Stimulated activated CD8-positive, alpha-beta memory T cell treated with anti-CD3 and anti-CD28 coated beads, Interleukin-4, amount 100 ng/mL, for 24 hours (primary cell): ENCODE results near the gene TUNAR.

ENCODE experiments used
- DNase-seq: peaks from one replicate; pipeline ENCODE4 v3.0.0-alpha.2; 2020; ENCODE audit warnings: low read depth

Gene TUNAR

GRCh38 chr14:95876761-95877538, at the start of gene TUNAR:
TSS of gene TUNAR (plus strand) at chr14:95876832.
- DNase-seq, result no peak

DNA sequence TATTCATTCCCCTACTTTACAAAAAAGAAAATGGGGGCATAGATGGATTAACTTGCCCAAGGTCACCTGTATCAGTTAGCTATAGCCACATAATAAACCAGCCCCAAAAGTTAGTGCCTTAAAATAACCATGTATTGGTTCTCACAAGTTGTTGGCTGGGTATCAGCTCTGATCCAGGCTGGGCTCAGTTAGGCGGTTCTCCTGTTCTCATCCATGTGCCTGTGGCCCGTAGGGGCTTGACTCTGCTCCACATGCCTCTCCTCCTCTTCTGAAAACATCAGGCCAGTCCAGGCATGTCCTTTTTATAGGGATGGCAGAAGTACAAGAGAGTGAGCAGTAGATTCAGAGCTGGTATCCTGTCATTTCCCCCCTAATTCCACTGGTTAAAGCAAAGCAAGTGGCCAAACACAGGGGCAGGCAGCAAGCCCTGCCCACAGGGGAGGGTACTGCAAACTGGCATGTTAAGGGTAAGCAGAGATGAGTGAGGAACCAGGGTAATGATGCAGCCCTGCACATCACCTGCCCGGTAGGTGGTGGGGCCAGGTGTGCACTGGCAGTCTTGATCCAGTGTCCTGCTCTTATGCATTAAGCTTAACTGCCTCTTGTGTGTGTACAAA, 47.9 kb upstream of the TUNAR start:
- no peak for DNase-seq

GRCh38 chr14:95829321-95829720, 47.3 kb upstream of the TUNAR start:
- no peak for DNase-seq

- no peak for DNase-seq
Measured at GRCh38 chr14:95830386-95830785, 46.2 kb upstream of the TUNAR start.

- DNase-seq, result no peak
Measured at GRCh38 chr14:95831041-95831440, 45.6 kb upstream of the TUNAR start.

- no peak for DNase-seq
Measured at GRCh38 chr14:95831468-95831867, 45.2 kb upstream of the TUNAR start.

- no peak for DNase-seq
Measured at GRCh38 chr14:95832012-95832411, 44.6 kb upstream of the TUNAR start.

DNA sequence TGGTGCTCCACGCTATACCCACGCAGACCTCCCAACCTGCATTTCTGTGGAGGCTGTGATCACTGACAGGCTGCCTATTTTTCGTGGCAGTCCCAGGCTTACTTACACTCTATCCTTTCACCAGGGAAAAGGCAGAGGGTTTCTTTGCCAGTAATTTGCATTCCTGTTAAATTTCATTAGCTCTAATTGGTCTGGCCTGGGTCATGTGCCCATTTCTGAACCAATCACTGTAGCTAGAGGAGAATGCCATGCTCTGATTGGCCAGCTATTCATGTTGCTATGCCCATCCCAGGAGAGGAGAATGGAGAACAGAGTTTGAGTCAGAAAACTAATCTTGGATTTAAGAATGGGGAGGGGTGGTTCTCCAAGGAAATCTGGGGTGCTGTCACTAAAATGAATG, 43.2 kb upstream of the TUNAR start:
- no peak for DNase-seq

- DNase-seq, result no peak
Measured at GRCh38 chr14:95834496-95834895, 42.1 kb upstream of the TUNAR start.

GRCh38 chr14:95835121-95835730, 41.4 kb upstream of the TUNAR start:
- no peak for DNase-seq

- no peak for DNase-seq
Measured at GRCh38 chr14:95838862-95839261, 37.8 kb upstream of the TUNAR start.

DNA sequence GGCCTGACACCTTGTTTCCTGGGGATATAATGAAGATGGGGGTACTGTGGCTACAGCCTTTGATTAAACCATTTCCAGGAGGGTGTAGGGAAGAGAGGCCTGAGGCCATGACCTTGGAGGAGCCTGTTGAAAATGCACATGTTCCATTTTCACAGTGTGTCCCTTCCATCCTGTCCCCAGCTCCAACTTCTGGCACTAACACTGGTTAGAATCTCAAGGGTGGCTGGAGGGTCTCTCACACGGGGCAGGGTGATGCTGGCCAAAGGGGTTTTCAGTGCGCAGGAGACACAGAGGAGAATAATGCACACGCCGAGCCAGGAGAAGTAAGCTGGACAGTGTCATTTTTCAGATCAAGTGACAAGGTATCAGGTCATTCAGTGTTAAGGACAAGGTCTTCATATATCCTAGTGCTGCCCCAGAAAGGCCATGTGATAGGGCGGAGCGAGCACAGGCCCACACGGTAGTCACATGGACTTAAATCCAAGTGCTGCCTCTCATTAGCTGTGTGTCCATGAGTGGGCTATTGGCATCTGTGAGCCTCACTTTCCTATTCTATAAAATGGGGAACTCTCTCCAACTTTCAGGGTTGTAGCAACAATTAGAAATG, 36.4 kb upstream of the TUNAR start:
- no peak for DNase-seq

GRCh38 chr14:95841668-95842067, 35.0 kb upstream of the TUNAR start:
- no peak for DNase-seq

DNA sequence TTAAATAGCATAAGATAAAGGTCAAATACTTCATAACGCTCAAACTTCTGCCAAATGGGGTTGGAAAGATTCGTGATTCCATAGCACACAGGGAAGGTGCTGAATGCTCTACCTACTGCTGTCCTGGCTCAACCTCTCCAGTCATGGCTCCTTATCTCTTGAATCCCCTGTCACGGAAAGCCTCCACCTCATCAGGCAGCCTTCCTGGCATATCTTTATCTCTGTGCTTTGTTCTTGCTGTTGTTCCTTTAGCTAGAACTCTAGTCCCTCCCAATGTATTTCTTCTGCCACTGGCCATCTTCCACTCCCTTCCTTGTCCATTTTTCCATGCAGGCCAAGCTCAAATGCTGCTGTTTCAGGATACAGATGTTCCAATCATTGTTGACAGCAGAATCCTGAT, 26.9 kb upstream of the TUNAR start:
- no peak for DNase-seq

DNA sequence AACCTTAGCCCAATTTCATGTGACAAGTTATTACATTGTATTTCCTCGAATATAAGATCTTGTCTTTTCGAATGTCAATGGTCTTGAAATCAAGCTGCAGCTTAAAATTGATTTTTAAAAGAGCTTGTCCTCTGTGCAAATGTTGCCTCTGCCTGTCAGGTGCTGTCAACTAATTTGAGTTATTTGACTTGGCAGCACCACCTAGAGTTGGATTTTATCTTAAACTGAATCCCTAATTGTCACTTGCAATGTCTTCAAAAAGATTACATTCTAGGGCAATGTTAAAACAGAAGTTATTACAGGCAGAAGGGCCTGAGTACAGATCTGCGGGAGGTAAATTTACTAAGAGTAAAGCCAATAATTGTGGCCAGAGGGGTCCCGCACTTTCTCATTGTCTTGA, 26.2 kb upstream of the TUNAR start:
- no peak for DNase-seq

- DNase-seq, result no peak
Measured at GRCh38 chr14:95855606-95856005, 21.0 kb upstream of the TUNAR start.

GRCh38 chr14:95857275-95857674, 19.4 kb upstream of the TUNAR start:
- no peak for DNase-seq

GRCh38 chr14:95858893-95859292, 17.7 kb upstream of the TUNAR start:
- DNase-seq, result no peak

DNA sequence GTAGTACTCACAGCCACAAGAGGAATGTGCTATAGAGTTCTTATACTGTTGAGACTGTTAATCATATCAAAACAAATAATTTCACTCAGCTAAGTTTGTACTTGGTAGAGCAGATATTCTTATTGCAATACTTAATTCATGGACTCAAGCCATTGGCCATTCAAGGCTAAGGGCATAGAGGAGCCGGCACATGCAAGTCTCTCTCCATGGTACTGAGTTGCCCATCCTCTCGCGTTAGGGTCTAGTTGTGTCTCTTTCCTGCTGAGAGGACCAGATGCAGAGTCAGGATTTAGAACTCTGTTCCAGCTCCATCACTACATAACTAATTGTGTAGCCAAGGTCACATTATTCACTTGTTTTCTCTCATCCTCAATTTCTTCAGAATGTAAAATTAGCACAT, 14.4 kb upstream of the TUNAR start:
- DNase-seq, result no peak

DNA sequence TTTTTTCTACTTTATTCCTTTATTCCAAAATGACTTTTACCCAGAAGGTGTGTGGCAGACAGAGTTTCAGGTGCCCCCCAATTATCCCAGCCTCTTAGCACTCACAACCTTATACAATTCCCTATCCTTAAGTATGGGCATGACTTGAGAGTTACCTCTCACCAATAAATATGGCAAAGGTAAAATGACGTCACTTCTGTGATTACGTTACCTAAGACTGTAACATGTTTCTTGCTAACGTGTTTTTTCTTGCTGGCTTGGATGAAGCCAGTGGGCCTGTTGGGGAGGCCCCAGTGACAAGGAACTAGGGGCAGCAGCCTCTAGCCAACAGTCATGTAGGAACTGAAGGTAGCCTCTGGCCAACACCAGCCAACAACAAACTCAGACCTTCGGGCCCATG, 13.3 kb upstream of the TUNAR start:
- DNase-seq, result no peak

DNA sequence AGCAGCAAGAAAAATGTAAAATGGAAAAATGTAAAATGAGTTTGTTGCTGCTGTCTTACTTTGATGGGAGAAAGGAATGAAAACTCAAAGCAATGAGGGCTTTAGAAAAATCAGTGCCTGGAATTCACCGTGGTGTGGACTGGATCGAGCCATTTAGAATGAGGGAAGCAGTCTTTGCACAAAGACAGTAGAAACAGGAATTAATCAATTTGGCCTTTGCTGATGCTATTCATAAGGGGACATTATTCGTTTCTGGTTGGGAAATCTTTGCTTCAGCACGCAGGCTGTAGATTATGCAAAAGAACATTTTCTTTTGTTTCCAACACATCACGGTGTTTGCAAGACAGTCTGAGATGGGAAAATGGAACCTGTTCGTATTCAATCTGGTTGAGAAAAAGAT, 6.9 kb upstream of the TUNAR start:
- DNase-seq, result no peak

GRCh38 chr14:95870772-95871171, 5.9 kb upstream of the TUNAR start:
- DNase-seq, result no peak

DNA sequence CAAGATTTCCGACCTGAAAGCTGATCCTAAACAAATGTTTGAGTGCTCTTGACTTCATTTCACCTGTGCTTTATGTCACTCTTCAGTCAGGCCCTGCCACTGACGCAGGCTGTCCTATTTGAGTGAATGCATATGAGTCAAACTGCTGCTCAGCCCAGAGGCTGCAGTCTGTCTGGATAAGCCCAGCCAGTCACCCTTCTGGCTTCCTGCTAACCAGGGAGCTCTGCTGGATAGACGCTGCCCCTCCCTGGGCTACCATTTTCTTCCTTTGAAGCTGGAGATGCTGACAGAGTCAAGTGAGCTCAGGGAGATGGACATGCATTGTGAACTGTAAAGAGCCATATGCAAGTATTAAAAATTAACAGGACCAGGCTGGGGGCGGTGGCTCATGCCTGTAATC, 5.1 kb upstream of the TUNAR start:
- no peak for DNase-seq
